GM21360 (cell line): Measurements from ENCODE around the gene BAHCC1.

ENCODE experiments used
- ATAC-seq: cut with Tn5 transposase; IDR thresholded peaks from one replicate; pipeline ENCODE4 v1.9.1; 2021; ENCODE audit warnings: mild to moderate bottlenecking, moderate library complexity; ENCODE audit not compliant: unreplicated experiment

The BAHCC1 gene

DNA sequence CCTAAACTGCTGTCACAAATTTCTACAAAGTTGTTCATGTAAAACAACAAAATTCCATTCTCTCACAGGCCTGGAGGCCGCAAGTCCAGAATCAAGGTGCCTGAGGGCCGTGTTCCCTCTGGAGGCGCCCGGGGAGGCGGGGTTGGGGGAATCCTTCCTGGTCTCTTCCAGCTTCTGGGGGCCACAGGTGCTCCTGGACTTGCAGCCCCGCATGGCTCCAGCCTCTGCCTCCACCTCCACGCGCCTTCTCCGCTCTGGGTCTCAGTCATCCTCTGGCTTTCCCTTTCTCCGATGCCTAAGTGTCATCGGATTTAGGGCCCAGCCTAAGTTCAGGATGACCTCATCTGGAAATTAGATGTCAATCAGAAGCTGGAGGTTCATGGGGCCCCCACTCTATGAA is 28.6 kb upstream of the BAHCC1 start:
- no peak for ATAC-seq

DNA sequence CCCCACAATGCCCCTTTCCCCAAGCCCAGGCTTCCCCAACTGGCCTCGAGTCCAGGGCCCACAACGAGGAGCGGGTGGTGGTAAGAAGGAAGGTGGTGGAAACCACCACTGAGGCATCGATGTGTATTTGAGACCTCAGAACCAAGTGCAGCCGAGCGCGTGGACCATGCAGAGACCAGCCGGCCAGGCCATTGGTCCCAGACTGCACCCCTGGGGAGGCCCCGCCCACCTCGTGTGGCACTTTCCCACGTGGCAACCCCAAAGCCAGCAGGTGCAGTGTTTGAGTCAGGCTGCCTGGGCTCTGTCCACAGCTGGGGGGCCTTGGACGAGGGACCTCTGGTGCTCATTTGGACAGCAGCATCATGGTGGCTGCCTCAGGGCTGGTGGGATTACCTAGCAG is 28.1 kb upstream of the BAHCC1 start:
- ATAC-seq: no peak

DNA sequence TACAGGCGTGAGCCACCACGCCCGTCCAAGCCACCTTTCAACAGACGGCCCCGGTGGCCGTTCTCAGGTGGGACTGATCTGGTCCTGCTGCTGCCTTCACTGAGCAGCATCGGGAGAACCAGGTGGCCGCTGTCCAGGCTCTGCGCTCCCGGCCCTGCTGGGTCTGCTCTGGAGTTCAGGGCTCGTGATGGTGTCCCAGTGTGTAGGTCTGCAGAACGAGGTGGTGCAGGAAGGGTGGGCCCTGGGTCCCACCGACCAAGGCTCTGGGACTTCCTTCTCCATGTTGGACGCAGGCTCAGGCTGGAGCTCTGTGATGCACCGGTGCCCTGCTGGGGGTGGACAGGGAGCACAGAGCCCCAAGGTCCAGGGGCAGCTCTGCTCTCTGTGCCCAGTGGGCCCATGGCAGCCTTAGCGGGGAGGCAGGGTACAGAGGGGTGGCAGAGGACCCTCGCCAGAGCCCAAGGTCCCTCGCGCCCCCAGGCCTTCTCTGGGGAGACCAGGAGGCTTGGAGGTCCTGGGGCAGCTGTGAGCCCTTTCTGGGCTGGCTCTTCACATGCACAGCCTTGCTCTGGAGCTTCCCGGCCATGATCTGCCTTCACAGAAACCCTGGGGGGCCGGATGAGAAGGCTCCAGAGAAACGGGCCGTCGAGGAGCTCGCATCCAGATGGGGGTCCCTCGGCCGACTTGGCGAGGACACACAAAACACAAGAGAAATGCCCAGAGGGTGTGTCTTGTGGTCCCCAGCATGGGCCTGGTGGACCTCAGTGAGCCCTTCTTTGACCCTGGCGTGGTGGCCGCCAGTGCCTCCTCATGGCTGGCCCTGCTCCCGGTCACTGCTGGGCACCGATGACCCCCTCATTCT is 26.9 kb upstream of the BAHCC1 start:
- no peak for ATAC-seq

DNA sequence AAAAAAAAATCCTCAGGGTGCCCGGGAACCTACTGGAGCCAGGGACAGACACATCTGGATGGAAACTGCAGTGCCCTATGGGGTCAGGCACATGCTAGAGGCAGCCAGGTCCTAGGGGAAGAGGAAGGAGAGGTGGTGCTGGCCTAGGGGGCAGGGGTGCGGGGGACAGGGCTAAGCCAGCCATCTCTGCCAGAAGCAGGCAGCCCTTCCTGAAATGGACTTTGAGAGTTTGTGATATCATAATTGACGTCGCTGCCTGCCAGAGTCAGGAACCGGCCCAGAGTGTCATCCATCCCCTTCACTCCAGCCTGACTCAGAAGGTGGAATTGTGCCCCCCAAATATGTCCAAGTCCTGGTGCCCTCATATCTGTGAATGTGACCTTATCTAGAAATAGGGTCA is 25.0 kb upstream of the BAHCC1 start:
- no peak for ATAC-seq

DNA sequence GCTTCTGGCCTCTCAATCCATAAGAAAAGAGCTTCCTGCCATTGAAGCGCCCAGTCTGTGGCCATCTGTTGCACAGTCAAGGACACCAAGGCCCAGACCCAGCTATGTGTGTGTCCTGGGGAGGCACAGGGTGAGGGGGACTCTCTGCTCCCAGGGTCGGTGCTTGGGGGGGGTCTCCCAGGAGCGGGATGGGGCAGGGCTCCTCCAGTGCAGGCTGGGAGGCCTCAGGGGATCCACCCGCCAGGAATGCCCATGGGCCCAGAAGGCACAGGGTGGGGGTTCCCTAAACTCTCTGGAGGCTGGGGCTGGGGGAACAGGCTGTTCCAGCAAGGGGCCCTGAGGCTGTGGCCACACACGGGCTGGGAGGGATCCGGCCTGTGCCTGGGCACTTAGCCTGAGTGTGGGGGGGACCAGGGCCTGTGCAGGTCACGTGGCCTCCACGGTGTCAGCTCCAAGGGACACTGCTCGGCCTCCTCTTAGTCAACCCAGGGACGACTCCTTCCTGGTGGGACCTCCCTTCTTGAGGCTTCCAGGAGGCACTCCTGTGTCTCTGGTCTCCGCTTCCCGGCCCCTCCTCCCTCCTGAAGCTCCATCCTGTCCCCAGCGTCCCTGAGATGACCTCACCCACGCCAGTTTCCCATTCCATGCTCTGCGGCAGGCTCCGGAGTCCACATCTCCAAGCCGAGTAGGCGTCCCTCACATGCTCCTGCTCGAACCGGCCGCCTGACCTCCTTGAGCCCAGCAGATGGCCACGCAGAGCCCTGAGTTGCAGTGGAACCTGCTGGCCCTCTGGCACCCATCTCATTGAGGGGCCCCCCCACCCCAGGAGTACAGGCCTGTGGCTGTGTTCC is 23.1 kb upstream of the BAHCC1 start:
- ATAC-seq: no peak

DNA sequence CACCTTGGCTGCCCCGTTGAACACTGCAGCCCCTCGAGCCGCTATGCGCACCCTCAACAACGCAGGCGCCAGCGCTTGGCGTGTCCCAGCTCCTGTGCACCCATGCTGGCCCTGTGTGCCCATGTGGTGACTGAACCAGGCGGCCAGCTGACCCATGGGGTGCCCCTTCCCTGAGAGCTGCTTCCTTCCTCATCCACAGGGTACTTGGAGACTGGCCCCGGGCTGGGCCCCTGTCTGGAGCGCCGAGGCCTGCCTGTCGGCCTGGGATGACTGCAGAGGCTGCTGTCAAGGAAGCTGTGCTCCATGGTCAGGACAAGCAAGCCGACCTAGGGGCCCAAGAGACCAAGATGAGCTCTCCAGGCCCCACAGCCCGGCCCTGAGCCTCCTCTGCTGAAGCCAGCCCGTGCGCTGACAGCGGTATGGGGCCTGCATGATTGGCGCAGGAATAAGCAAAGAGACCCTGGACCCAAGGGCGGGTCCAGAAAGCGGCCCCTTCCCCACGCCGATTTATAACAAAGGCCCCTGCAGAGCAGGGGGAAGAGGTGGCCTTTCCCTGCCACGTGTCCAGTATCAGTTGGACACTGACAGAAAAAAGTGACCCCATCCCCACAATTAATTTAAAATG is 21.6 kb upstream of the BAHCC1 start:
- ATAC-seq: no peak

DNA sequence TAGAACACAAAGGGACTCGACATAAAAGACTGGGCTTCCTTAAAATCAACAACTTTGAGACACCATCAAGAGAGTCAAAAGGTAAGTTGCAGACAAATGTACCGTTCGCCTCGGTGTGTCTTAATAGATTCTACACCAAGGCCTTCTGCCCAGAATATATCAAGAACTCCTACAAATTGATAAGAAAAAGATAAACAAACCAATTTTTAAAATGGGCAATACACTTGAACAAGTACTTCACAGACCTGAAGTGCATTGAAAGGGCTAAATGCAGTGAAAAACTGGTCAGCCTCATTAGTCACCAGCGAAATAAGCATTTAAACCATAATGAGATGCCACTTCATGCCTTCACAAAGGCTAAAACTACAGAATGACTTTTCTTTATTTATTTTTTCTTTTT is 20.4 kb upstream of the BAHCC1 start:
- ATAC-seq: no peak

DNA sequence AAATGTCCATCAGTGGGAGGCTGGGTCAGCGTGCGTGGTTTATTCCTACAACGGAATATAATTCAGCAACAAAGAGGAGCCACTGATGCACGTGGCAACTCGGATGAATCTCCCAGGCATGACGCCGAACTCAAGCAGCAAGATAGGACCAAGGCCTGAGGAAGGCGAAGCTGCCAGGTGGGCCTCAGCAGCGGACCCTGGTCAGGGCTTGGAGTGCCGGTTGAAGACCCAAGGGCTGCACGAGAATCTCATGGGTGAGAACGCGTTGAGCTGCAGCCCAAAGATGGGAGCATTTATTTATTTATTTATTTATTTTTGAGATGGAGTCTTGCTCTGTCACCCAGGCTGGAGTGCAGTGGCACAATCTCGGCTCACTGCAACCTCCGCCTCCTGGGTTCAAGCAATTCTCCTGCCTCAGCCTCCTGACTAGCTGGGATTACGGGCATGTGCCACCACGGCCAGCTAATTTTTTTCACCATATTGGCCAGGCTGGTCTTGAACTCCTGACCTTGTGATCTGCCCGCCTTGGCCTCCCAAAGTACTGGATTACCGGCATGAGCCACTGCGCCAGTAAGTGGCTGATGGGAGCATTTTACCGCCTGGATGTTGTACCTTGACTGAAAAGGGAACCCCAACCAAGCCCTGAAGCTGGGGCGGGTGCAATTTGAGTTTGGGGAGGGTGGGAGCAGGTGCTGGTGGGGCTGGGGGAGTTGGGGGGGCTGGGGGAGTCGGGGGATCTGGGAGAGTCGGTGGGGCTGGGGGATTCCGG is 18.1 kb upstream of the BAHCC1 start:
- no peak for ATAC-seq

DNA sequence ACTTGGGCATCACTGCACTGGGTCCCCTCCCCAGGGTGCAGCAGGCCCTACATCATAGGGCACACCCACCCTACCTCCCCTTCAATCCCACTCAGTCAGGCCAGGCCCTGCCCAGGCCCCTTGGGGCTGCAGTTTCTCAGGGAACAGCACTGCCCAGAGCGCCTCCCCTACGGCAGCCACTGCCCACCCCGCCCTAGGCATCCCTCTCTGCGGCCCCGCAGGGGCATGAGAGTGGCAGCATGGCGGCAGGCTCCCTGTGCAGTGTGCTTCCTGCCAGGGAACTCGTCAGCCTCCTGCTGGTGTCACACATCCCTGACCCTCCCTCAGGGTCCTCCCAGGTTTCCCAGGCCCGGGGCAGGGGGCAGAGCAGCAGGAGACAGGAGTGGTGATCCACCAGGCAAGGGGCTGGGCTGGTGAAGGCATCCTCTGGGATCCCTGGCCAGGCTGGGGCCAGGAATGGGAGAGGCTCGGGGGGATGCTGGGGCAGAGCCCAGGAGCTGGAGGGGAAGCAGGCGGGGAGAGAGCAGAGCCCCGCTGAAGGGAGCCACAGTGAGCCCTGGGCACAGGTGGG is 16.2 kb upstream of the BAHCC1 start:
- no peak for ATAC-seq

DNA sequence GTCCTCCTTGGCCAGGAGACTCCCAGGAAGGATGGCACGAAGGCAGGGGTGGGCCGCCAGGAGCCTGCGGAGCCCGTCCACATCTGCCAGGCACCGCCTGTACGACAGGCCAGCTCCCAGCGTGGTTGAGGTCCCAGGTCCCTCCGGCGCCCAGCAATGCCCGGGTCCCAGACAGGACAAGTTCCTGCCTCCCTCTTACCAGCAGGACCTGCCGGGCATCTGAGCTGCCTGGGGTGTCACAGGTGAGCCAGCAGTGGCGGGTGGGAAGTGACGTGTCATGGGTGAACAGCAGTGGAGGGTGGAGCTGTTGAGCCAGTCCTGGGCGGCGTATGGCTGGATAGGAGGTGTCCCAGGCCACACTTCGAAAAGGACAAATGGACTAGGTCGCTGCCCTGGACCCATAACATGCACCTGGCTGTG is 15.7 kb upstream of the BAHCC1 start:
- ATAC-seq: no peak

DNA sequence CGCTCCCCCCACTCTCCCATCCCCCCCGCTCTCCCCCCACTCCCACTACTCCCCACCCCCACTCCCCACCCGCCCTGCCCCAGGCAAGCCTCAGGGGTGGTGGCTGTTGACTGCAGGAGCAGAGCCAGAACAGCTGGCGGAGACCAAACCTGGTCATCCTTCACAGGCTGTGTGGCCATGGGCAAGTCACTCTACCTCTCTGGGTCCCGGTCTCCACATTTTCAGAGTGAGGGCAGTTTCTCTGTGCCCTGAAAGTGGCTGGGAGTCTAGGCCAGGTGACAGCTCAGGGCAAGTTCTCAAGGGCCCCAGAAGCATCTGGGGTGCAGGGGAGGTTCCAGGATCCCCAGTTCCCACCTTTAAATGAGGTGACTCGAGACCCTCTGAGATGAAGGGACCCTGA is 15.1 kb upstream of the BAHCC1 start:
- no peak for ATAC-seq

DNA sequence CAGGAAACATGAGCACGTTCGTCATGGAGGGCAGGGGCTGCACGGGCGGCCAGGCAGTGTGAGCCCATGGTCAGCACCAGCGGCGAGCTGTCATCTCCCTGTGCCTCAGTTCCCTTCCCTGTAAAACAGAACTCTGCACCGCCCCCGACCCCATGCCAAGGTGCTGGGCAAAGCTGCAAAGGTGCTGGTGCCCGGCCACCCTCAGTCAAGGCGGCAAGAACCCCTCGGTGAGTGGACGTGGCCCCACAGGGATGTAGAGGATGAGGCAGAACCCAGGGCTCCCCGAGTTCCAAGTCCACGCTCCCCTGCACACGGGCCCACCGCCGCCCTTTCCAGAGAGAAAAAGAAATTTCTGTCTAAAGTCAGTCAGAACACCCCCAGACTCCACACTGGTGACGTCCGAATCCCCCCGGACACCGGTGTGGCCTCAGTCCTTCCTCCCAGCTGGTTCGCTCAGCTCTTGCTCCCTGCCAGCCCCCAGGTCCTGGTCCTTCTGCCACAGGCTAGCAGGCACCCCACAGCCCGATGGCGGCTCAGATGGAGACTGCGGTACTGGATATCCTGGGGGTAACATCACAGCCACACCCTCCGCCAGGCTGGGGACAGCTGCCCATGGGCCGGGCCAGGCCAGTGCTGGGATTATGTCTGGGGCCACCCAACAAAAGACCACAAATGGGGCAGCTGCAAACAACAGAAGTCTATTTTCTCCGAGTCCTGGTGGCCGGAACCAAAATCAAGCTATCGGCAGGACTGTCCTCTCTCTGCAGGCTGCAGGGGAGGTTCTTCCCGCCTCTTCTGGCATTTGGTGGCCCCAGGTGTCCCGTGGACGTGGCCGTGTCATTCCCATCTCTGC is 14.4 kb upstream of the BAHCC1 start:
- ATAC-seq: no peak

DNA sequence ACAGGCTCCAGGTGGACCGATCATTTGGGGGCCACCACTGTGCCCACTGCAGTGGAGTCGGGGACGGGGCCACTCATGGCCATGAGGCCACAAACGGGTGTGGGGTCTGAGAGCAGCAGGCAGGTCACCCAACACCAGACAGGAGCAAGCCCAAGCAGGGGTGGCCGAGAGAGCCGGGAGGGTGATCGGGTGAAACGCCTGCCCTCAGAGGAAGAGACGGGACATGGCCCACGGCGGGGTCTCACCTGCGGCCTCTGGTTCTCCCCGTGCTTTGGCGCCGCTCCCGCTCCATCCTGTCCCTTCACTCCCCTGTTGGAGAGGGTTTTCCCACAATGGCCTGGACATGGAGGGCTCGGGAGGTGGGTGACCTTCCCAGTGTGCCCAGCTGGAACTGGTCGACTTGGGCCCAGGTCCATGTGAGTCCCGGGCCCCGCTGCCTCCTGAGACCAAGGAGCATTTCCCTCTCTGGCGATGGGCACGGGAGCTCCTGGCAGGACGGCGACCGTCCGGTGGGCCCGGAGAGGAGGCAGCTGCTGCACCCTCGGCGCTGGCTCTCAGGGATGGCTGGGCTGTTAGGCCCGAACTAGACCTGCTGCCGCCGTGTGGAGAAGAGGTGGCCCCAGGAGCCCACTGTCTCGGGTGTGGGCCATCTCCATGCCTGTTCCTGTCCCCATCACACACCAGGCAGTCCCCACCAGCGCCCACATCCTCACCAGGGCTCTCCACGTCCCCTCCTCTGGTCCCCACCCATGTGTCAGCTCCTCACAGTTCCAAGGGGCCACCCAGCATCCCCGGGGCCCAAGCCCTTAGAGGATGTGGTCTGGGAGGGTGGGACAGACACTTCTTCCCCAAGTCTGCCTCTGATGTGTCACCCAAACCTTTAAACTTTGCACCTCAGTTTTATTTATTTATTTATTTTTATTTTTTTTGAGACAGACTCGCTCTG is 13.4 kb upstream of the BAHCC1 start:
- no peak for ATAC-seq

DNA sequence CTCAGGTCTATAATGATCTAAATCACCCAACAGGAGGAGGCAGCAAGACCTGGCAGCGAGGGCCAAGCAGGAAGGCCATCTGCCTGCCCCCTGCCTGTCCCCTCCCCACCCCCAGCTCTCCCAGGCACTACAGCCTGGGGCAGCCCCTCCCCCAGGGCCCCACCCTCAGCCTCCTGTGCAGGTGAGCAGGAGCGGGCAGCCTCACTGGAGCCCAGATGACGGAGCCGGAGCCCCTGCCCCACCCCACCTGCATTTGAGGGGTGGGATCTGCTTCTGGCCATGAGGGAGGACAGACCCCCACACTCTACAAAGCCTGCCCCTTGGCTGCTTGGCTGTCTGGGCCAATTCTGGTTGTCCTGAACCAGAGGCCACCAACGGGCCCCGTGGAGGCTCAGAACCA is 12.4 kb upstream of the BAHCC1 start:
- ATAC-seq: no peak

DNA sequence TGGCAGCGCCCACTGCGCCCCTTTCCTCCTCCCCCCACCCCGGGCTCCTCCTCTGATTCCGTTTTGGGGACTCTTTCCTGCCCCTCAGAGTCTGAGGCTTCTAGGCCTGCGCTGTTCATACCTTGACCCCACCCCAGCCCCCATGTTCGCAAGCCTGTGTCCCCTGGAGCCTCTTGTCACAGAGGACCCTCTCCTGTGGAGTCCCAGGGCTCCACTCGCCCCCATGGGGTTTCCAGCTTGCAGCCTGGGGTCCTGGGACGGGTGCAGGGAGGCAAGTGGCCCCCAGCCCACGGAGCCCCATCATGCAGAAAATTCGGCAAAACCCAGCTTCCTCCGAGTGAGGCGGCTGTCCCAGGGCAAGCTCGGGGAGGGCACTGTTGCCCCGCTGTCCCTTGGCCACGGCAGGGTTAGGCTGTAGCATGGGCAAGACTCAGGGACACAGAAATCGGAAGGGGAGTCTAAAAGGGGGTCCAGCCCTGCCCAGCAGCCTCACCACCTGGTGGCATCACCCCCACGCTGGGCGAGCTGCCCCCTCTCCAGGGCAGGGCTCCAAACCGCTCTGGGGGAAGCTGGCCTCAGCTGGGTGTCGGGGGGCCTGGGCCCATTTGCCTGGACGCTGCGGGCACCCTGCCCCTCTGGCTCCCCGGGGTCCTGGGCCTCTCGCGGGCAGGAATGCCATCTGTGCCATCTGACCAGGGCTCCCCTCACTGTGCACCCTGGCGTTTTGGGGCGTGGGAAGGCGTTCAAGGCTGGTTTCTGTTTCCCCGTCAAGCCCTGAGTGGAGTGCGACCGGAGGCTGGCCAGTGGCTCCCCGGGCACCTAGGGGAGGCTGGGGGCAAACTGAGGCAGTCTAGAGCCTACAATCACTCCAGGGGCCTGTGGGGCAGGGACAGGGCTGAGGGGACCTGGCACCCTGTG is 11.5 kb upstream of the BAHCC1 start:
- no peak for ATAC-seq

DNA sequence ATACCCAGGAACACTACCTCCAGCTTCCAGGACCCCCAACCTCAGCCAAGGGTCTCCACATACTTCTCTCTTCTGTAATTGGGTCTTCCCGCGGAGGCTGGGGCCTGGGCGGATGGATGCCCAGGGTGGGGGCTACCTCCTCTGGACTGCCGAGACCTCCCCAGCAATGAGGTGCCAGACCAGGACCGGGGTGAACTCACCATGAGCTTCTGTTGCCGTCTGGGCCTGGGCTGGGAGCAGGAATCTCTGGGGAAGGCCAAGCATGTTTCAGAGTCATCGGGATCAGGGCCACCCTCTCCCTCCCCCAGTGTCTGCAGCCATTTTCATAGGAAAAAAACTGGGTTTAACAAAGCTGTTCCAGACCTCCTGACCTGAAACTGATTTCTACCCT is 10.3 kb upstream of the BAHCC1 start:
- ATAC-seq: no peak

DNA sequence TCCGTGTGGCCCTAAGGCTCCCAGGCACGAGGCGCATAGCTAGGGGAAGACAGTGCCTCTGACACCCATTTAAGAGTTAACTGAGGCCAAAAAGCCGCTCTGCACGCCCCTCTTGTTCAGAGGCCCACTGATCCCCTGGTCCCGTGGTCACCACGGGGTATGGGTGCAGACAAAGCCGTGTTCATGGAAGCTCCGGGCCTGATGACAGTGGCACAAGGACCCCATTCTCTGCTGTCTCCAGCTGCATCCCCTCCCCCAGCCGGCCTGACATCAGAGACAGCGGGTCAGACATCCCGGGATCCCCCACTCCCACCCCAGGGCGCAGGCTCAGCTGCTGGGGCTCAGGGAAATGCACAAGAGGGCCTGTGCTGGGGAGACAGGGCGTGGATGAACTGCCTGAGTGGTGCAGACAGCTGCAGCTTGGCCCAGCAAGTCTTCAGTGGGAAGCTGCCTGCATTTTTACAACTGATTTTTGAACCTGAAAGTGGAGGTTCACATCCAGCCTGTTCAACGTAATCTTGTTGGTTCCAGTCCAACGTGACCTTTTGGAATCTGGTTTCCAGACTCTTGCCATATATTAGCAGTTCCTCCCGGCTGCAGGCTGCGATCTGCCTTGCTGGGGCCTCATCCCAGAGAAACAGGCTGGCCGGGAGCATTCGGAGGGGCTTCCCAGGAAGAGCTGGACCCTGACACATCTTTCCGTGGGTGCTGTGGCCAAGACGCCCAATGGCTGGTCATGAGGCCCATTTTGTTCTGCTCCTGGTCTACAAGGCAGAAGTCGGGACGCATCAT is 9.7 kb upstream of the BAHCC1 start:
- no peak for ATAC-seq
